HepG2 (cell line): ENCODE data around the gene MSRB3. TPM values are rescaled to one million over a fixed set of nuclear protein-coding genes. Genes with fewer than 3 reads are reported as not detected.

Source experiments
- ATAC-seq: fragments of 200-7000 bp; cut with Tn5 transposase; 3 replicates; pipeline ENCODE4 v1.9.1; 2020; ENCODE audit warnings: mild to moderate bottlenecking, moderate library complexity
- BruUV-seq: library from RNA; stranded (reverse); fragments of 400-500 nt; replicated peaks from 2 replicates; lab custom pipeline; 2021; lab: Mats Ljungman, UMichigan
- CTCF ChIA-PET: fragments of 300-600 bp; formaldehyde crosslinking; extraction: SDS; loops from one replicate; lab custom pipeline; 2021; ENCODE audit warnings: low total read pairs, inconsistent platforms, low intra/inter-chr PET ratio; lab: Yijun Ruan, JAX
- POLR2A ChIA-PET: fragments of 350-600 bp; sonication (Branson Sonifier 250); formaldehyde crosslinking; loops from one replicate; lab custom pipeline; 2020; ENCODE audit warnings: antibody characterized with exemption, inconsistent platforms; lab: Yijun Ruan, JAX
- DNase-seq: peaks from one replicate; pipeline ENCODE4 v3.0.0-alpha.2; 2015; ENCODE audit warnings: low spot score
- FAIRE-seq: peaks from 3 replicates; lab custom pipeline; 2011; peaks lifted over from hg19 to GRCh38; lab: Jason Lieb, UNC
- H2AFZ ChIP-seq: one replicate; pipeline ENCODE4 v1.6.1; 2011; ENCODE audit warnings: low read length, inconsistent platforms
- H3K27ac ChIP-seq: fragments of 300-600 bp; 3 replicates; pipeline ENCODE4 v1.8.0; 2011; ENCODE audit warnings: mixed run types, mild to moderate bottlenecking, mixed read lengths, low read length, inconsistent platforms; ENCODE audit not compliant: insufficient read depth; ENCODE audit errors: extremely low read length
- H3K27me3 ChIP-seq, 2 experiments: fragments of 200-600 bp in 1 of 2; 2 replicates in 1 of 2; 3 replicates in 1 of 2; pipeline versions ENCODE4 v1.6.0 to v1.8.0; 2011; ENCODE audit warnings: low read length in 2 of 2, mild to moderate bottlenecking in 2 of 2, moderate library complexity in 2 of 2, inconsistent platforms in 1 of 2; ENCODE audit not compliant: insufficient read depth in 2 of 2, control insufficient read depth in 1 of 2
- H3K36me3 ChIP-seq, 2 experiments: fragments of 200-600 bp in 1 of 2; replicated peaks in 1 of 2; 2 replicates in 1 of 2; 3 replicates in 1 of 2; pipeline versions ENCODE4 v1.5.1 to v1.8.0; 2011; ENCODE audit warnings: low read length in 2 of 2, inconsistent platforms in 1 of 2; ENCODE audit not compliant: insufficient read depth in 2 of 2, control insufficient read depth in 1 of 2
- H3K4me1 ChIP-seq: 2 replicates; pipeline ENCODE4 v1.5.1; 2012; ENCODE audit warnings: low read length, inconsistent platforms; ENCODE audit not compliant: insufficient read depth
- H3K4me2 ChIP-seq: 2 replicates; pipeline ENCODE4 v1.6.0; 2011; ENCODE audit warnings: low read depth, low read length, inconsistent platforms
- H3K4me3 ChIP-seq, 3 experiments: fragments of 200-600 bp in 1 of 3; sonication (generic), shearing (Covaris generic) in 1 of 3; replicated peaks in 1 of 3; 2 replicates each; pipeline ENCODE4 v1.5.1; 2011 to 2016; ENCODE audit warnings: low read length in 3 of 3, inconsistent platforms in 2 of 3, low read depth in 2 of 3, mild to moderate bottlenecking in 2 of 3, control low read depth in 1 of 3, mixed read lengths in 1 of 3; ENCODE audit not compliant: insufficient read depth in 1 of 3
- H3K79me2 ChIP-seq: one replicate; pipeline ENCODE4 v1.6.1; 2011; ENCODE audit warnings: low read length, inconsistent platforms; ENCODE audit not compliant: insufficient read depth
- H3K9ac ChIP-seq: 2 replicates; pipeline ENCODE4 v1.6.0; 2011; ENCODE audit warnings: mild to moderate bottlenecking, low read depth, low read length, inconsistent platforms; ENCODE audit not compliant: insufficient read depth
- H3K9me3 ChIP-seq: 2 replicates; pipeline ENCODE4 v1.5.1; 2012; ENCODE audit warnings: mild to moderate bottlenecking, low read length
- H4K20me1 ChIP-seq: 2 replicates; pipeline ENCODE4 v1.6.0; 2011; ENCODE audit warnings: inconsistent platforms, mild to moderate bottlenecking, low read length, moderate library complexity; ENCODE audit not compliant: insufficient read depth
- FOXO4 ChIP-seq: sonication (generic); formaldehyde crosslinking; conservative IDR thresholded peaks from 2 replicates; pipeline ENCODE4 v1.8.1; 2023; ENCODE audit warnings: missing genetic modification reagents
- RFX1 ChIP-seq: fragments of 450-650 bp; IDR thresholded peaks from 2 replicates; pipeline ENCODE4 v1.6.1; 2017
- RXRA ChIP-seq: sonication (generic); formaldehyde crosslinking; IDR thresholded peaks from 2 replicates; pipeline ENCODE4 v1.5.1; 2020; ENCODE audit warnings: missing genetic modification reagents
- TMF1 ChIP-seq: sonication (generic); formaldehyde crosslinking; IDR thresholded peaks from 2 replicates; pipeline ENCODE4 v1.8.1; 2022; ENCODE audit warnings: low read depth, missing genetic modification reagents
- ZNF17 ChIP-seq: sonication (generic); formaldehyde crosslinking; IDR thresholded peaks from 2 replicates; pipeline ENCODE4 v1.5.0; 2020; ENCODE audit warnings: mild to moderate bottlenecking, missing genetic modification reagents
- ZNF430 ChIP-seq: sonication (generic); formaldehyde crosslinking; IDR thresholded peaks from 2 replicates; pipeline ENCODE4 v1.9.0; 2021; ENCODE audit warnings: mild to moderate bottlenecking, missing genetic modification reagents
- ZNF816 ChIP-seq: sonication (generic); formaldehyde crosslinking; IDR thresholded peaks from 2 replicates; pipeline ENCODE4 v1.8.0; 2022; ENCODE audit warnings: missing genetic modification reagents, mild to moderate bottlenecking, borderline replicate concordance
- WGBS: methylation state at CpG from one replicate; pipeline ENCODE4 v1.1.6; 2017; ENCODE audit warnings: low lambda C conversion rate; 5-methylcytosine and 5-hydroxymethylcytosine counted together
- in situ Hi-C: cut with HindIII; loops from 2 replicates; pipeline ENCODE4 v1.10.0; 2017; ENCODE audit warnings: low pct_unique_long_range_greater_than_20kb; ENCODE audit not compliant: extremely low pct_ligation_motif_present
- intact Hi-C: fragments of 100-400 bp; cut with micrococcal nuclease; formaldehyde crosslinking; loops from one replicate; pipeline ENCODE4 v1.10.0; 2022; ENCODE audit not compliant: unreplicated experiment
- polyA plus RNA-seq, 8 experiments: library from polyadenylated mRNA; depleted of rRNA in 3 of 8; stranded (reverse) in 7 of 8; unstranded in 1 of 8; fragments of >200 nt; fragmentation: Illumina TruSeq in 4 of 8; extraction: Trizol in 4 of 8; gene quantifications; 2 replicates each; pipeline versions ENCODE4 v1.2.1 to v1.2.3, GENCODE V29; 2011 to 2016; ENCODE audit warnings: low read depth in 4 of 8, missing spikeins in 1 of 8, mixed read lengths in 1 of 8; ENCODE audit not compliant: insufficient read depth in 1 of 8
- total RNA-seq, 5 experiments: library from RNA; depleted of rRNA; stranded (reverse); fragments of >200 nt; fragmentation: Illumina TruSeq; extraction: Trizol; gene quantifications; 2 replicates each; pipeline ENCODE4 v1.2.3, GENCODE V29; 2016; ENCODE audit warnings: low read depth in 1 of 5
- TF ChIP-seq, protein P1 (sequence below): sonication (generic); formaldehyde crosslinking; IDR thresholded peaks from 2 replicates; pipeline ENCODE4 v1.8.0; 2022; ENCODE audit warnings: missing genetic modification reagents, low read depth, mild to moderate bottlenecking, borderline replicate concordance

Gene MSRB3
- total and polyA plus RNA-seq, 2 of the 13 experiments (the other 11 are each of a cell fraction or from before 2014, with no cell fraction given), result 1.5 to 1.9 TPM

- Histone ChIP-seq H3K9ac (no peak overlapping the region), H3K27ac (no peak overlapping the region), H3K4me3 (no peak overlapping the region), H3K4me1 (no peaks in the 10 kb centered on the region), H3K36me3 (no peaks in the 10 kb centered on the region), H3K27me3 (no peaks in the 10 kb centered on the region), H2AFZ (no peak overlapping the region), H3K79me2 (no peaks in the 10 kb centered on the region), H4K20me1 (no peaks in the 10 kb centered on the region), H3K4me2 (no peak overlapping the region), H3K9me3 (no peaks in the 10 kb centered on the region)
- no TSS peak for BruUV-seq
- DNase-seq (no peak), FAIRE-seq (no peak), ATAC-seq (no peak)
- intact Hi-C loops, result no loop called here
- CTCF ChIA-PET, result no interaction called here
- in situ Hi-C loops, result no loop called here
- POLR2A ChIA-PET, result no interaction called here
- TF ChIP-seq ZNF430 (CRISPR knock-in tag) (no peak), RFX1 (no peak), ZNF17 (CRISPR knock-in tag) (no peak), ZNF816 (no peak), FOXO4 (CRISPR knock-in tag) (no peak), TMF1 (CRISPR knock-in tag) (no peak), RXRA (CRISPR knock-in tag) (no peak)
- TF ChIP-seq, protein P1, sequence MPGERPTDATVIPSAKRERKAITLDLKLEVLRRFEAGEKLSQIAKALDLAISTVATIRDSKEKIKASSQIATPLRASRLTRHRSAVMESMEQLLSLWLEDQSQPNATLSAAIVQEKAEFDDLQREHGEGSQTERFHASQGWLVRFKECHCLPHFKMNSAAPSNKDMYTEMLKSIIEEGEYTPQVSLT (CRISPR knock-in tag), result no peak
- WGBS, result 55% methylated on average over 2 of the region's 2 CpGs
Measured at GRCh38 chr12:65450625-65451024, 172.1 kb downstream of the MSRB3 start.
